ENCODE measurements around the gene NLGN1.

The NLGN1 gene

DNA sequence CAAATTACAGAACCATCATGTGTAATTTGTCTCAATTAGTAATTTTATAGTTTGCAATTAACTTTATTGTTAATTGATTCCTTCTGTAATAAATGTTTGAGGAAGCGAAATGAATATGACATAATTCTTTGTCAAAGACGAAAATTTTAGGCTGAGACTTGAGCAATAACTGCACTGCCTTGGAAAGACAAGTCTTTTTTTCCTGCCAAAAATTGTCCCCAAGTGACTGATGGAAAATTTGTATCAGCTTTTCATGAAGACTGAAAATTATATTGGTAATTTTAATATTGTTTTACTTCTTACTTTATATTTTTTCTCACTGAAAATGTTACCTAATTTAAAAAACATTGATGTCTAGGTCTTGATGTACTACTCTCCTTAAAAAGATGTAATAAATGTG lies 622.6 kb downstream of the NLGN1 start:
- no peak for DNase-seq

DNA sequence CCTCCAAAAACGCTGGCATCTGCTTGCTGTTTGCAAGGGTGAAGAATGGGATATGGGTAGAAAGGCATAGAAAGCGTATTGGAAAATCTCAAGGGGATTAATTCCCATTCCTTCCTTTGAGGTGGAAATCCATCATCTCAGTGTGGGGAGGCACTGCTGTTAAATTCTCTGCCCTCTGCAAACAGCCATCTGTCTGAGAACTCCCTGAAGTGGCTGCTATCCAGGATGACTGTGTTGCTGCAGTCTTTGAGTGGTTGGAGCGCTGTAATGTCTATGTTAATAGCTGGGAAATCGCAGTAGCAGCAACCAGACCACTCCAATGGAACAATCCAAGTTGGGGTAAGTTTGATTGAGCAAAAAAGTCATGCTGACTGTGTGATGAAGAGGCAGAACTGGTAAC lies 625.9 kb downstream of the NLGN1 start:
- DNase-seq = no peak

DNA sequence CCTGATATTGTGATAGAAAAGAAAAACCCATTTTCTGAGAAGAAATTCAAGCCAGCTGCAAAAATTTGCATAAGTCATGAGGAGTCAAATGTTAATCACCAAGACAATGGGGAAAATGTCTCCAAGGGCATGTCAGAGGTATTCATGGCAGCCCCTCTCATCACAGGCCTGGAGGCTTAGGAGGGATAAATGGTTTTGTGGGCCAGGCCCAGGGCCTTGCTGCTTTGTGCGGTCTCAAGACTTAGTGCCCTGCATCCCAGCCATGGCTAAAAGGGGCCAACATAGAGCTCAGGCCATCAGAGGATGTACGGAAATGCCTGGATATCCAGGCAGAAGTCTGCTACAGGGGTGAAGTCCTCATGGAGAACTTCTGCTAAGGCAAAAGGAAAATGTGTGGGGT lies 631.1 kb downstream of the NLGN1 start:
- DNase-seq = no peak

GRCh38 chr3:174035328-174035886 lies 637.9 kb downstream of the NLGN1 start:
- DNase-seq = no peak

DNA sequence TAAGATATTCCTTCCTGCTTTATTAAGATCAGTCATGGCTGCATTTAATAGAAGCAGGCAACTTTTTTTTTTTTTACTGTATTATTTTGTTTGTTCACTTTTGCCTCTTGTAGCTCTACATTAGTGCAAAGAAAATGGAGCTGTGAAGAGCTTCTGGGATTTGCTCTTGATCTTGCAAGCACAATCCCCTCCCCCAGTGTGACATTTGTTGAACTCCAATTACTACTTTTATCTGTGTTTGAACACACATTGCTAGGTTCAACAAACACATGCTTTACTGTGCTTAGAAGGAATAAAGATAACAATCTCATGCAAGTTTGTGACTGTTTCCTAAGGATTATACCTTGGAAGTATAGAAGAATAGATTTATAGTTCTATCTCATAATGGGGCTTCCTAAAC lies 648.8 kb downstream of the NLGN1 start:
- DNase-seq = no peak

GRCh38 chr3:174049472-174049871 lies 651.9 kb downstream of the NLGN1 start:
- no peak for DNase-seq

- no peak for DNase-seq
Observed at GRCh38 chr3:174051191-174051590, 653.6 kb downstream of the NLGN1 start.

GRCh38 chr3:174058804-174059203 lies 661.3 kb downstream of the NLGN1 start:
- no peak for DNase-seq

- no peak for DNase-seq
Observed at GRCh38 chr3:174060431-174060830, 662.9 kb downstream of the NLGN1 start.

GRCh38 chr3:174061162-174061561 lies 663.6 kb downstream of the NLGN1 start:
- no peak for DNase-seq

DNA sequence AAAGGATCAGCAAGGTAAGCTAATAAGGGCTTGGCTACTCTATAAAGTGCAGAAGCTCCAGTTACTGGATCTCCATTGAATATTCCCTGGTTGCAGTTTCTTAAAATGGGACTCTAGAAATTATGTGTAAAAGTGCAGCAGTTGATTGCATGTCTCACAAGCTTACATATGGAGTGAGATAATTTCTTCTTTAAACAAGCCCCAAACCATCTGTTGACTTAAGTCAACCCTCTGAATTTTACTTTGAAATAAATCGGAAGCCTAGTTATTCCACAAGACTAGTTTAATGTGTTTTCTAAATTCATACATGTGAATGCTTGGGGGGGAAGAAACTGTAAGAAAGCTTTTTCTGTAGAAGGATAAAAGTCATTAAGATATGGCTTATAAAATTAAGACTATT lies 664.2 kb downstream of the NLGN1 start:
- no peak for DNase-seq

DNA sequence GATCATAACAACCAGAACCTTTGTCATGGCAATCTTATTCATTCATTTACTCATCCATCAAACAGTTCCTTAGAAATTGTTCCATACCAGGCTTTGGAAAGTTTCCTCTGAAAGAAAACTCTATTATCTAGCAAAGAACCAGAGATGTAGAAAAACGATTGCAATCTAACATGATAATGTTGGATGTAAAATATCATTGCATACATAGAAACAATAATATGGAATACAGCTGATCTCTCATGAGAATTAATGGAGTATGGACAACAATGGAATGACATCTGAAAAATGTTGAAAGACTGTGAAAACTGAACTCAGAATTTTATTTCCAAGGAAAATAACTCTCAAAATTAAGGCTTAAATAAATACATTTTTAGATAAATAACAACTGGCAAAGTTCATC lies 665.4 kb downstream of the NLGN1 start:
- DNase-seq = no peak

GRCh38 chr3:174068035-174068434 lies 670.5 kb downstream of the NLGN1 start:
- no peak for DNase-seq

DNA sequence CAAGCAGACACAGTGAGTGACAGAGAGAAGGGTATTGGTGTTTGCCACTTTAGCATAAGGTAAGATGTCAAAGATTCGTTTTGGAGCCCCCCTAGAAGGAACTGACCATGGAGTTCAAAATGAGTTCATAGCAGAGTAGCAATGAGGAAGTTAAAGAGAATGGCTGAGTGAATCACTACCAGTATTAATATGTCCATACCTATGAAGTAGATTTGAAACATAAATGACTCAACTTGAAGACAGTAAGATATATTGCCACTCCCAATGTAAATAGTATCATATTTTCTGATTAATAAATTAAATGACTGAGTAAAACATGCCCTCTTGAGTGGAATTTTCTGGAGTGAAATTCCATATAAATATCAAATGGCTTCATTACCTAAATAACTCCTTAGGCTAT lies 675.1 kb downstream of the NLGN1 start:
- DNase-seq = no peak

DNA sequence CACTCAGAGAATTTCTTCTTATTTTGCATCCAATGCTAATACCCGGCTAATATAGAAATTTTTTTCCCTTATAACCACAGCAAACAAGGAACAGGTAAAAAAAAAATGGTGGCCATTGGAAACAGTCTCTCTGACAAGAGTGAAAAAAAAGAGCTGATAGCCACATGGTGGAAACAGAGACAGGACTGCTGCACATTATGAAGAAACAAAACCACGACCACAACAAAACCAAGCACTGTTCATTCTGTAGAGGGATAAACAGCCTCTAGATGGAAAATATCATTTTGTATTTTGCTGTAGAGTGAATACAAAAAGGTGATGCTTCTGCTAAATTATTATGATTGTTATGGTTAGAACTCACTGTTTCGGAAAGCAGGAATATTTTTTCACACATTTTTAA lies 686.2 kb downstream of the NLGN1 start:
- DNase-seq = no peak

GRCh38 chr3:174089592-174089991 lies 692.0 kb downstream of the NLGN1 start:
- DNase-seq = no peak

GRCh38 chr3:174094669-174095068 lies 697.1 kb downstream of the NLGN1 start:
- DNase-seq = no peak

- DNase-seq = no peak
Observed at GRCh38 chr3:174097686-174098085, 700.1 kb downstream of the NLGN1 start.

- DNase-seq = no peak
Observed at GRCh38 chr3:174098746-174099145, 701.2 kb downstream of the NLGN1 start.

DNA sequence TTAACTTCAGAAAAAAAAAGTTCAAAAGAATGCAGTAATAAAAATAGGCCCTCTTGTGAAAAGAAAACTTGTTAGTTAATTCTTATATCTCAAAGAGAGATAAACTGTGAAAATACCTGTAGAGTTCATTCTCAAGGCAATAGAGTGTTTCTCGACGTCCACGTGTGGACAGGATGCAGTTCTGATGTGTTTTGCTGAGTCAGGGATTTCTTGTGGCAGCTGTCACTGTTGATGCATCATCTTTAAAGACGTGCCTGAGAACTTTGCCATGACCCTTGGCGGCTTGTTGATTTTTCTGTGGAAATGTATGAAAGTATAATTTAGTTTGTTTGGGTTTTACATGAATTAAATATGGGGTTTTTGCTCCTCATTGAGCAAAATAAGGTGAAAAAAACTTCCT lies 702.2 kb downstream of the NLGN1 start:
- DNase-seq = no peak

DNA sequence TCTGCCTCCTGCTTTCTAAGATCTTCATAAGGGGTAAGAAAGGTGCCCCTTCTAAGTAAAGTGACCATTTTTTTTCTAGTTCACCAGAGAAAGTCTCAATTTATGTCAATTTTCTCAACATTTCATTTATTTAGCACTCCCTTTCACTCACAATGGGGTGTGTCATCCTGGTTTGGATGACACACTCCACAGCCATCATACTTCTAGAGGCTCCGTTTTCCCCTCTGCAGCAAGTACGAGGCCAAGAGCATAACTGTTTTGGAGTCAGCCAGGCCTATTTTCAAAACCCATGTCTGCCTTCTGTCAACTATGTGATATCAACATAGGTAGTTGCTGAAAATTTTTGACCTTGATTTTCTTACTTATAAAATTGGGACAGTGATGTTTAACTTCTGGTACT lies 703.2 kb downstream of the NLGN1 start:
- no peak for DNase-seq

- no peak for DNase-seq
Observed at GRCh38 chr3:174101244-174101643, 703.7 kb downstream of the NLGN1 start.

DNA sequence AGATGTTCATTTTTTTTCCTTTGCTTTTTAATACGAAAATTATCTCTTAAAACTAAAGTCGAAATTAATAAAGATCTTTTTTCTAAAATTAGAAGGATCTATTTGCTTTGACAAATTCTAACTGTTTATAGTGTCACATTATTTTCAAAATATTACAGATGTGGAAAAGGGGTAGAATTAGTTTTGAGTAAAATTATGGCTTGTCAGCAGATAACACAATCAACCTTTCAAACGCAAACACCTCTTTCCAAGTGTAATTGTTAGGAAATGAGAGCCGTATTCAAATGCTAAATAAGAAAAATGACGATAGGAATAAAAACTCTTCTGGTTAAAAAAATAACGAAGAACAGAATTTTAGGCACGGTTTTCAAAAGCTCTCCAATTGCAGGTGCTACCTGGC lies 704.7 kb downstream of the NLGN1 start:
- no peak for DNase-seq

DNA sequence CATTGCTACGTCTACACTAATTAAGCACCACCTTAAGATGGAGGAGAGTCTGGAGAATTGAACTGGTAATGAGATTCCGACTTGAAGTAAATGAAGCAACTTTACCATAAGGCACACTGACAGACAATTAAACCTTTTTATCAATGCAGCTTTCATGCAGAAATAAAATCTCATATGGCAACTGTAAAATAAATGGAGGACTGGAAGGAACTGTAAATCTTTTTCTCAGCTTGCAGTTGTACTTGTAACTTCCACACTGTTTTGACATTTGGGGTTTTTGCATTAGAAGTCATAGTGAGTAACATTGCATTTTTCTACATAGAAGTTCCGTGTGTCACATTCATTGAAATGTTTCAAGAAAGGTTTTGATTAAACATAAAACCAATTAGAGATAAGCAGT lies 705.3 kb downstream of the NLGN1 start:
- DNase-seq = no peak

- no peak for DNase-seq
Observed at GRCh38 chr3:174110761-174111160, 713.2 kb downstream of the NLGN1 start.

DNA sequence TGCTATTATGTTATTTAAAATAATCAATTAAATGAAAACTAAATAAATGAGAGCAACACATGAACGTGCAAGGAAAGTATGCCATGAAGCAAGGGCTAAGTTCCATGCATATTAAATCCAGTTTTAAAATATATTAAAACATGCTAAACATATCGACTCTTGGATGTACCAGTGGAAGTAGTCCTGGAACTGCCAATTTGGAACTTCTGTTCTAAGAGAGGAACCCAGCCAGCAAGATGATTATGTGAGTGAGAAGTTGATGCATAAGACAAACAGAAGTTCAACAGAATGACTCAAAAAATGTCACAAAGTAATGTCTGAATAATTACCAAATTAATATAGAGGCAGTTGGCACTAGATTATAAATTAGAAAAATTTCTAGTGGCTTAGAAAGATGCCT lies 714.2 kb downstream of the NLGN1 start:
- DNase-seq = no peak

All from activated CD4-positive, alpha-beta T cell treated with anti-CD3 and anti-CD28 coated beads, Interleukin-2, amount 50 U/mL, for 48 hours (primary cell).